ENCODE measurements around the gene NLRP3. TPM values are rescaled to one million over a fixed set of nuclear protein-coding genes. Genes with fewer than 3 reads are reported as not detected.

NLRP3 gene
- polyA plus RNA-seq, 4 donors = 0.67 to 1.4 (median 1.2) TPM

DNA sequence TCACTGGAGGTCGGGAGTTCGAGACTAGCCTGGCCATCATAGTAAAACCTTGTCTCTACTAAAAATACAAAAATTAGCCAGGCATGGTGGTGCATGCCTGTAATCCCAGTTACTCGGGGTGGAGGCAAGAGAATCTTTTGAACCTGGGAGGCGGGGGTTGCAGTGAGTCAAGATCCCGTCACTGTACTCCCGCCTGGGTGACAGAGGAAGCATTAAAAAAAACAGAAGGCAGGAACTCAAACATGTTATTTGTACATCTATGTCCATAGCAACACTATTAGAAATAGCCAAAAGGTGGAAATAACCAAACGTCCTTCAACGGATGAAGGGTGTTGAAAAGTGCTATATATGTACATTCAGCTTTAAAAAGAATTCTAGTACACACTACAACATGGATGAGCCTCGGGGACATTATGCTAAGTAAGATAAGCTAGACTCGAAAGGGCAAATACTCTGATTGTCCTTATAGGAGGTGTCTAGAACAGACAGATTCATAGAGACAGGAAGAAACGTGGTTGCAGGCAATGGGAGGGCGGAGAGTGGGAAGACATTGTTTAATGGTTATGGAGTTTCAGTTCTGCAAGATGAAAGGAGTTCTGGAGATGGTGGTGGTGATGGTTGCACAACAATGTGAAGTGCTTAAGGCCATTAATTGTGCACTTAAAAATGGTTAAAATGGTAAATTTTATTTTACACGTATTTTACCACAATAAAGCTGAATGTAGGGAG, 19.2 kb downstream of the NLRP3 start:
- DNase-seq (ENCODE audit: low read depth in 4 of 4, low spot score in 3 of 4) = no peak

- no peak for DNase-seq (ENCODE audit: low read depth in 4 of 4, low spot score in 3 of 4)
Observed at GRCh38 chr1:247435759-247436147, 19.8 kb downstream of the NLRP3 start.

DNA sequence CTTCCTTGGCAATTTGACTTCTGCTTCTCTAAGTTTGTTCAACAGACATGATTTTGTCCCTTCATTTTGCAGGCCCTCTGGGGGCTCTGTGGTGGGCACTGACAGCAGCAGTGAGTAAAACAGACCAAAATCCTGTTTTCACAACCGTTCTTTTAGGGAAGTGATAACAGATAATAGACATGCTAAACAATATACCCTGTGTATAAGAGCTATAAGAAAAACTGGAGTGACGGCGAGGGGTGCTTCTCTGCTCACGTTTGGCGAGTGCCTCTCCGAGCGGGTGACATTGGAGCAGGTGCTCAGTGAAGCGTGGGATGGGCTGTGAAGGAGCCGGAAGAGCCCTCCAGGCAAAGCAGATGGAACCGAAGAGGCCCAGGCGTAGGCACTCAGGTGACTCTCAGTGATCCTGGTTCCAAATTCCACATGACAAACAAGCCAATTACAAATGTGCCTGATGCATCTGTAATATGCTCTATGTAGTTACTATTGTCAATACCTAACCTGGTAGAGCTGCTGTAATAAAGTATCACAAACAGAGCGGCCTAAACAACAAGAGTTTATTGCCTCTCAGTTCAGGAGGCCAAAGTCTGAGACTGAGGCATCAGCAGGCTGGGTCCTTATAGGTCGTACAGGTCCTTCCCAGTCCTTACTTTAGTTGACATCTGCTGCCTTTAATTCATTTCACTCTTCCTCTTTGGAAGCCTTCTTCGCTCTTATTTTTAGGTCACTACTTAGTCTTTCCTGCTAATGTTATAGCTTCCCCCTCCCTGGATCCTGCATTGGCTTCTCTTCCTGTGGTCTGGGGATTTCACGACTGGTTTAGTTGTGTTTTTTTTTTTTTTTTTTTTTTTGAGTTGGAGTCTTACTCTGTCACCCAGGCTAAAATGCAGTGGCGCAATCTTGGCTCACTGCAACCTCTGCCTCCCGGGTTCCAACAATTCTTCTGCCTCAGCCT, 21.9 kb downstream of the NLRP3 start:
- no peak for DNase-seq (ENCODE audit: low read depth in 4 of 4, low spot score in 3 of 4)

DNA sequence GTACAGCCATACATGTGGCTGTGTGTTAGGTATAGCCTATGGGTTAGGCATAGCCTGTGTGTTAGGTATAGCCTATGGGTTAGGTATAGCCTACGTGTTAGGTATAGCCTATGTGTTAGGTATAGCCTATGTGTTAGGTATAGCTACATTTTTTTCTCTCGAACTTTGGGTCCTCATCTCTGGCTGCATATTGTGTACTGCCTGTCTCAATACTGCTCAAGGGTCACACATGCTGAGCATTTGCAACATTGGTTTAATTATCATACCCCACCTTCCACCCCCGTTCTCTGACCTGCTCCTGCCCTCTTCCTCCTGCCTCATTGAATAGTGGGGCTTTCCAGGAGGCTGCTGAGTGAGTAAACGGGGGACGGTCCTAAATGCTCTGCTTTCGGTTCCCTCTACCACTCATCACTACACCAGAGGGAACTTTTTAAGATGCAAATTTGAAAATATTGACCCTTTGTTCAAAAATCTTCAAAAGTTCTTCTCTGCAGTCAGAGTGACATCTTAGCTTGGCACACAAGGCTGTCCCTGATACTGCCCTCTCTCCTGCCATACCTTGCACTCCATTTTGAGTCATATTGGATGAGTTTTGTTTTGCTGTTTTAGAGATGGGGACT, 24.1 kb downstream of the NLRP3 start:
- no peak for DNase-seq (ENCODE audit: low read depth in 4 of 4, low spot score in 3 of 4)

- no peak for DNase-seq (ENCODE audit: low read depth in 4 of 4, low spot score in 3 of 4)
Observed at GRCh38 chr1:247441606-247442005, 25.6 kb downstream of the NLRP3 start.

DNA sequence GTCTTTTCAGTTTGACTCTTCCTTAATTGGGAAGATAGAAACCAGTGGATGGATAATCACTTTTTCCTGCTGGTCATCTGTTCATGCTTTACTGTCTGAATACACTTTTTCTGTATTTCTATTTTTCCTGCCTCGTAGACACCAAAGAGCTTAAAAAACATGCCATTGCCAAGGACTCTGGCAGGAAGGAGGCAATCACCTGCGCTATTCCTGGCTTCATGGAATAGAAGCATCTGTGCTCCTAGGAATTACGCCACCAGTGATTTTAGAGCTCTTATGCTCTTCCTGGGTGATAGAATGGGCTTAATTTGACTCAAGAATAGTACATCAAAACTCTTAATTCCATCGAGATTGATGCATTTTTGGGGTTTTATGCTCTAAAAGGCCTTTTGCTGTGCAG, 26.2 kb downstream of the NLRP3 start:
- no peak for DNase-seq (ENCODE audit: low read depth in 4 of 4, low spot score in 3 of 4)

- DNase-seq (ENCODE audit: low read depth in 4 of 4, low spot score in 3 of 4) = no peak
Observed at GRCh38 chr1:247443641-247444040, 27.7 kb downstream of the NLRP3 start.

- no peak for DNase-seq (ENCODE audit: low read depth in 4 of 4, low spot score in 3 of 4)
Observed at GRCh38 chr1:247444571-247444970, 28.6 kb downstream of the NLRP3 start.

GRCh38 chr1:247445526-247446356, 29.8 kb downstream of the NLRP3 start:
- DNase-seq (ENCODE audit: low read depth in 4 of 4, low spot score in 3 of 4) = no peak

- DNase-seq (ENCODE audit: low read depth in 4 of 4, low spot score in 3 of 4) = no peak
Observed at GRCh38 chr1:247447162-247447909, 31.4 kb downstream of the NLRP3 start.

DNA sequence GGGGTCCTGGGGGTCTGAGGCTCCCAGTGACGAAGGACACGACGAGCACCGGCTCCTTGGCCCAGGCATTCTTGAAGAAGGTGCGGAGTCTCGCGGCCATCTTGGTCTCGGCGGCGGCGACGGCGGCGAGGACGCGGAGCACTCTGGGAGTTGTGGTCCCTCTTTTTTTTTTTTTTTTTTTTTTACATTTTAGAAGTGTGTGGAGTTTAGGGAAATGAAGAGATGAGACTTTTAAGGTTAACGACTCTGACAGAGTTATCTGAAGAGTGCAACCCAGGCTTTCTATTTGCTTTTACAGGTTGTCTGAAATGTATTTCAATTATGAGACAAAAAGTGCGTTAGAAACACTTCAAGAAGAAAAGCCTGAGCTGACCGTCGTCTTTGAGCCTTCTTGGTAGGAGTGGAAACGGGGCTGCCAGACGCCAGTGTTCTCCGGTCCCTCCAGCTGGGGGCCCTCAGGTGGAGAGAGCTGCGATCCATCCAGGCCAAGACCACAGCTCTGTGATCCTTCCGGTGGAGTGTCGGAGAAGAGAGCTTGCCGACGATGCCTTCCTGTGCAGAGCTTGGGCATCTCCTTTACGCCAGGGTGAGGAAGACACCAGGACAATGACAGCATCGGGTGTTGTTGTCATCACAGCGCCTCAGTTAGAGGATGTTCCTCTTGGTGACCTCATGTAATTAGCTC, 32.3 kb downstream of the NLRP3 start:
- peak; percentile 46 to 52 (median 48) for DNase-seq (ENCODE audit: low read depth in 4 of 4, low spot score in 3 of 4)

DNA sequence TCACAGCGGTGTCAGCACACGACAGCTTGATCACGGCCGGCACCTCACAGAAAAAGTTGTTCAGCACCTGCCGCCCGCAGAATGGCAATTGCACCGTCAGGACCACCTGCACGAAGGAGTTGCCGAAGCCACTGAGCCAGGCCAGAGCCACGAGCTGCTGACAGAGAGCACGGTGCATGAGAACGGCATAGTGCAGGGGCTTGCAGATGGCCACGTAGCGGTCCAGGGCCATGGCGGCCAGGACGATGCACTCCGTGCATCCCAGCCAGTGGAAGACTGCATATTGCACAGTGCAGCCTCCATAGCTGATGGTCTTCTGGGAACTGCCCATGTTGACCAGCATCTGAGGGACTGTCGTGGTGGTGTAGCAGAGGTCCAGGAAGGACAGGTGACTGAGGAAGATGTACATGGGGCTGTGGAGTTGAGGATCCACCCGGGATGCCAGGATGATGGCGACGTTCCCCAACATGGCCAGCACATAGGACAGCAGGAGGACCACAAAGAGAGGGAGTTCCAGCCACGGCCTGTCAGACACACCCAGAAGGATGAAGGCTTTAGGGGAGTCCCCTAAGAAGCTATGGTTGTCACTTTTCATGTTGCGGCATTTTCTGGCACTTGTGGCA, 35.5 kb downstream of the NLRP3 start:
- no peak for DNase-seq (ENCODE audit: low read depth in 4 of 4, low spot score in 3 of 4)

DNA sequence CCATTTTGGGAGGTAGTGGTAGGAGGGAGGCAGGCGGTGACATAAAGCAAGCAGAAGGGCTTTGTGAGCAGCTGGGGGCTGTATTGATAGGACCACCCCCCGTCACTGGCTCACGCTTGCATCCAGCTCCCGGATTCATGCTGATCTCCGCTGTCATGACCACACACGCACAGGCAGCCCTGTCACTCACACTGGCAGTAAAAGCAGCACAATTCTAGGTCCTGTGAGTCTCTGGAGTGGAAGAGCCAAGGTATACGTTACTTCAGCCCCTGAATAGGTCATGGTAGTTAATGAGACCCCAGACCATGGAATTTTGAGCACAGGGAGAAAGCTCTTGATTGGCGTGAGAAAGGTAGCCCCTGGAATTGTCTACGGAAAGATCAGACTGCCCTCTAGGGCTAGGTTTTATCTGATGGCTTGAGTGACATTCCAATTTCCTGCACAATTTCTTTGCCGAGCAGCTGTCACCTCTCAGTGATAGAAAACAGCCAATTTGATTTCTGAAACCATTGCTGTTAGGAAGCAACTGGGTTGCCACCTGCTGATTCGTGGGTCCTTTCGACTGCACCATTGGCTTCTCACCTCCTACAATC, 36.6 kb downstream of the NLRP3 start:
- DNase-seq (ENCODE audit: low read depth in 4 of 4, low spot score in 3 of 4) = no peak

DNA sequence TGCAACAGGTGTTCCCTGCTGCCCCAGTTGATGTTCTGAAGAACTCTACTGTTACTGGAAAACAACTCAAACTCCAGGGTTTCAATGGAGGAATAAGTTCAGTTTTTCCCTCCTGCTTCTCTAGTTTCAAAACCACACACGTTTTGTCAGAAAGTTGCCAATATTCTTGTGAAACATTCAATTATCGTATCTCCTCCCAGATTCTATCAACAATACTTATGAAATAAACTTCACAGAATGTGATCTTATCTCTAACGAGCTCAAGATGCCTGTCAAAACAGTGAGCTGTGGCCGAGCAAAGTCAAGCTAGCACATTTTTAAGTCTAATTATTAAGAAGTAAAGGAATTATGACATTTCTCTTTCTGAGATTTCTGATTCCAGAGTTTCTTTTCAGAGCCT, 37.3 kb downstream of the NLRP3 start:
- DNase-seq (ENCODE audit: low read depth in 4 of 4, low spot score in 3 of 4) = no peak

GRCh38 chr1:247453997-247454396, 38.0 kb downstream of the NLRP3 start:
- no peak for DNase-seq (ENCODE audit: low read depth in 4 of 4, low spot score in 3 of 4)

GRCh38 chr1:247456021-247456420, 40.0 kb downstream of the NLRP3 start:
- DNase-seq (ENCODE audit: low read depth in 4 of 4, low spot score in 3 of 4) = no peak

DNA sequence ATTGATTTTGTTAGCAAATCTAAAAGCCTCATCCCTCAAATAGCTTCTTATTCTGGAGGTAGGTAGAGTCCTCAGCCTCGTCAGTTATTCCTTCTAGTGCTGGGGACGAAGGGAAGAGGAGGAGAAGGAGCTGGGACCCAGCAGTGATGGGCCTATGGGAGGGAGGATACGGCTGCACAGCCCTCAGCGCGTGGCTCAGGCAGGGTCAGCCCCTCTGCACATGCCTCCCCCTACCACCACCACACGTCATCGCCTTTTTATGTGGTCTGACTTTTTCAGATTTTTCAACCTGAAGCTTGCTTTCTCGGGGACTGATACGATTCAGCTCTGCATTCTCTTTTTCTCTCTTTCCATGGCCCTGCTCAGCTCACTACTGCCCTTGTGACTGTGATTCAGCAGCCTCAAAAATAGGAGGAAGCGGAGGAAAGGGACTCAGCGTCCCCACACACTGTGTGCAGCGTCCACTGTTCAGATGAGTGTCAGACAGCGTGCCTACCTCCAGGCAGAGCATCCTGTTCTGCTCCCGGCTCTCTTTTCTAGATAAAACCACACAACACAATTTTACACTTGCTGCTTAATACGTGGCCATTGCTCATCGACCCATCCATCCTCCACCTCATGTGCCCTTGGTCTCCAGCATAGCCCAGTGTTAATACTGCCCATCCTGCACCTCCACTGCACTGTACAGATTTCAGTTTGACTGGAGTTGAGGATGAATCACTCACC, 41.1 kb downstream of the NLRP3 start:
- DNase-seq (ENCODE audit: low read depth in 4 of 4, low spot score in 3 of 4) = no peak

DNA sequence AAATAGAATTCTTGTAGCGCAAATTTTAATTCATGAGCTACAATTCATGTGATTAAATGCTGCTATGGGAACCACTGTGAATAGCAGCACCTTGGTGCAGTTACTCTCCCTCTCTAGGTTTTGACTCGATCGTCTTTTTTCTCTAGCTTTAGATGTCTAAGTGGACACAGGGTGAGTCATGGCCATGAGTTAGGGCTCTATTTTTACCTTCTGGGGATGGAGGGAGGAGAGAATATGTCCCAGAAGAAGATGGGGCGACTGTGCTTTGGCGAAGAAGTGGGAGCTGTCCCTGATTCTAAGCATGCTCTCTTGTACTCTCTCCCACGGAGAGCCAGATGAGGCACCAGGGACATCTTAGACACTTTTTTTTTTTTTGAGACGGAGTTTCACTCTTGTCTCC, 43.5 kb downstream of the NLRP3 start:
- no peak for DNase-seq (ENCODE audit: low read depth in 4 of 4, low spot score in 3 of 4)
